H1 (cell line): ENCODE data around the gene BARHL2. TPM values are rescaled to one million over a fixed set of nuclear protein-coding genes. Genes with fewer than 3 reads are reported as not detected.

ENCODE experiments used
- CTCF ChIA-PET: fragments of 300-600 bp; sonication (Branson Sonifier 250); formaldehyde crosslinking; loops from one replicate; lab custom pipeline; 2021; ENCODE audit not compliant: partially characterized antibody; lab: Charles Lee
- POLR2A ChIA-PET: fragments of 300-600 bp; sonication (Branson Sonifier 250); formaldehyde crosslinking; loops from one replicate; lab custom pipeline; 2021; ENCODE audit warnings: inconsistent platforms; ENCODE audit not compliant: partially characterized antibody; lab: Charles Lee
- DNase-seq, 2 experiments: peaks; one replicate each; pipeline versions ENCODE4 v3.0.0 to v3.0.0-alpha.2; 2010 to 2022; ENCODE audit warnings: low spot score in 2 of 2, low read depth in 1 of 2, mixed read lengths in 1 of 2
- FAIRE-seq: peaks from 2 replicates; lab custom pipeline; 2011; peaks lifted over from hg19 to GRCh38; lab: Jason Lieb, UNC
- H2AFZ ChIP-seq: 2 replicates; pipeline ENCODE4 v1.8.1; 2012; ENCODE audit warnings: low read length, inconsistent platforms
- H2AK5ac ChIP-seq: 2 replicates; pipeline ENCODE4 v1.6.1; 2013; ENCODE audit warnings: low read depth, low read length
- H2BK120ac ChIP-seq: replicated peaks from 2 replicates; pipeline ENCODE3; 2013; ENCODE audit warnings: low read depth, low read length, inconsistent platforms
- H2BK12ac ChIP-seq: 2 replicates; pipeline ENCODE4 v1.6.1; 2013; ENCODE audit warnings: low read depth, low read length
- H2BK15ac ChIP-seq: 2 replicates; pipeline ENCODE4 v1.6.1; 2013; ENCODE audit warnings: low read length
- H2BK20ac ChIP-seq: 2 replicates; pipeline ENCODE4 v1.6.1; 2013; ENCODE audit warnings: low read length
- H2BK5ac ChIP-seq: 2 replicates; pipeline ENCODE4 v1.6.1; 2013; ENCODE audit warnings: low read depth, low read length
- H3K14ac ChIP-seq: 2 replicates; pipeline ENCODE4 v1.6.1; 2013; ENCODE audit warnings: inconsistent platforms; ENCODE audit not compliant: insufficient read length
- H3K18ac ChIP-seq: 2 replicates; pipeline ENCODE4 v1.6.1; 2013; ENCODE audit warnings: low read length; ENCODE audit errors: extremely low read depth
- H3K23ac ChIP-seq: 2 replicates; pipeline ENCODE4 v1.6.1; 2013; ENCODE audit warnings: inconsistent platforms; ENCODE audit not compliant: insufficient read length
- H3K23me2 ChIP-seq: 2 replicates; pipeline ENCODE4 v1.6.1; 2013; ENCODE audit warnings: low read depth, low read length
- H3K27ac ChIP-seq: 2 replicates; pipeline ENCODE4 v1.6.1; 2011; ENCODE audit warnings: low read depth, low read length, inconsistent platforms
- H3K27me3 ChIP-seq, 4 experiments: replicated peaks in 1 of 4; 1 replicate in 1 of 4; 2 replicates in 3 of 4; pipeline versions ENCODE4 v1.6.1 to v1.8.1; 2011 to 2013; ENCODE audit warnings: low read length in 3 of 4, mild to moderate bottlenecking in 3 of 4, inconsistent platforms in 2 of 4, mixed read lengths in 2 of 4, moderate library complexity in 1 of 4; ENCODE audit not compliant: control insufficient read depth in 3 of 4, insufficient read depth in 3 of 4; ENCODE audit errors: extremely low read depth in 1 of 4
- H3K36me3 ChIP-seq, 4 experiments: 2 replicates each; pipeline versions ENCODE4 v1.6.1 to v1.8.1; 2011 to 2013; ENCODE audit warnings: mild to moderate bottlenecking in 4 of 4, low read length in 3 of 4, moderate library complexity in 2 of 4, control low read depth in 1 of 4, inconsistent platforms in 1 of 4; ENCODE audit not compliant: insufficient read depth in 4 of 4, control insufficient read depth in 2 of 4
- H3K4ac ChIP-seq: replicated peaks from 2 replicates; pipeline ENCODE3; 2013; ENCODE audit warnings: low read length, low read depth, mixed read lengths, inconsistent platforms; ENCODE audit not compliant: insufficient read length
- H3K4me1 ChIP-seq, 4 experiments: replicated peaks in 1 of 4; 1 replicate in 1 of 4; 2 replicates in 3 of 4; pipeline versions ENCODE4 v1.6.1 to v1.8.1; 2011 to 2013; ENCODE audit warnings: low read length in 3 of 4, inconsistent platforms in 2 of 4, mixed read lengths in 1 of 4; ENCODE audit not compliant: insufficient read depth in 4 of 4, control insufficient read depth in 3 of 4
- H3K4me2 ChIP-seq, 2 experiments: 2 replicates each; pipeline versions ENCODE4 v1.6.1 to v1.8.1; 2011 to 2013; ENCODE audit warnings: low read depth in 2 of 2, low read length in 2 of 2, control low read depth in 1 of 2, inconsistent platforms in 1 of 2, mild to moderate bottlenecking in 1 of 2; ENCODE audit not compliant: insufficient read depth in 1 of 2
- H3K4me3 ChIP-seq, 4 experiments: fragments of 200-600, 300-600 bp in 1 of 4; sonication (generic), shearing (Covaris generic), sonication (Bioruptor Twin) in 1 of 4; 2 replicates each; pipeline versions ENCODE4 v1.5.1 to v1.8.1; 2011 to 2016; ENCODE audit warnings: low read length in 4 of 4, low read depth in 3 of 4, control low read depth in 2 of 4, inconsistent platforms in 2 of 4, mild to moderate bottlenecking in 2 of 4, mixed read lengths in 1 of 4, moderate library complexity in 1 of 4; ENCODE audit not compliant: insufficient read depth in 2 of 4; ENCODE audit errors: extremely low read depth in 1 of 4
- H3K56ac ChIP-seq: replicated peaks from 2 replicates; pipeline ENCODE3; 2013; ENCODE audit warnings: low read depth, mild to moderate bottlenecking, mixed read lengths, low read length, inconsistent platforms; ENCODE audit not compliant: insufficient read length
- H3K79me1 ChIP-seq: 2 replicates; pipeline ENCODE4 v1.6.1; 2013; ENCODE audit warnings: low read depth, low read length, control low read depth
- H3K79me2 ChIP-seq, 2 experiments: 2 replicates each; pipeline versions ENCODE4 v1.6.1 to v1.8.1; 2012 to 2013; ENCODE audit warnings: low read length in 2 of 2, mild to moderate bottlenecking in 2 of 2, inconsistent platforms in 1 of 2; ENCODE audit not compliant: insufficient read depth in 2 of 2, control insufficient read depth in 1 of 2
- H3K9ac ChIP-seq, 4 experiments: replicated peaks in 1 of 4; 1 replicate in 1 of 4; 2 replicates in 3 of 4; pipeline versions ENCODE4 v1.6.1 to v1.8.1; 2011 to 2013; ENCODE audit warnings: low read depth in 3 of 4, low read length in 3 of 4, control low read depth in 2 of 4, mild to moderate bottlenecking in 2 of 4, moderate library complexity in 2 of 4, inconsistent platforms in 1 of 4; ENCODE audit errors: extremely low read depth in 1 of 4
- H3K9me3 ChIP-seq, 2 experiments: 2 replicates each; pipeline versions ENCODE4 v1.6.1 to v1.8.1; 2012 to 2013; ENCODE audit warnings: mild to moderate bottlenecking in 2 of 2, moderate library complexity in 2 of 2, control low read depth in 1 of 2, inconsistent platforms in 1 of 2, low read depth in 1 of 2, low read length in 1 of 2, mixed read lengths in 1 of 2; ENCODE audit not compliant: insufficient read depth in 2 of 2
- H4K20me1 ChIP-seq, 2 experiments: replicated peaks in 1 of 2; 2 replicates each; pipeline versions ENCODE3 to v1.8.1; 2011 to 2013; ENCODE audit warnings: inconsistent platforms in 2 of 2, low read length in 2 of 2, mild to moderate bottlenecking in 1 of 2; ENCODE audit not compliant: insufficient read depth in 2 of 2, control insufficient read depth in 1 of 2
- H4K5ac ChIP-seq: 2 replicates; pipeline ENCODE4 v1.6.1; 2013; ENCODE audit warnings: low read length, low read depth, mixed read lengths, inconsistent platforms; ENCODE audit not compliant: insufficient read length
- H4K8ac ChIP-seq: 2 replicates; pipeline ENCODE4 v1.8.0; 2013; ENCODE audit warnings: mild to moderate bottlenecking, moderate library complexity, low read length, inconsistent platforms; ENCODE audit not compliant: insufficient read depth; ENCODE audit errors: extremely low read depth
- H4K91ac ChIP-seq: replicated peaks from 2 replicates; pipeline ENCODE3; 2013; ENCODE audit warnings: low read length, mixed read lengths, inconsistent platforms; ENCODE audit not compliant: insufficient read length
- ASH2L ChIP-seq: fragments of 200-600, 300-600 bp; sonication (generic); IDR thresholded peaks from one replicate; pipeline ENCODE4 v1.7.1; 2017; ENCODE audit warnings: low read length
- EZH2 ChIP-seq: fragments of 200-600 bp; sonication (generic); IDR thresholded peaks from 2 replicates; pipeline ENCODE4 v1.7.1; 2012; ENCODE audit warnings: low read depth, mild to moderate bottlenecking, moderate library complexity, low read length, inconsistent platforms; ENCODE audit not compliant: severe bottlenecking
- HDAC2 ChIP-seq, 2 experiments: fragments of 300-600 bp in 1 of 2; sonication (generic) in 1 of 2; IDR thresholded peaks; 2 replicates each; pipeline ENCODE4 v1.6.1; 2011 to 2012; ENCODE audit warnings: low read depth in 2 of 2, low read length in 2 of 2, mild to moderate bottlenecking in 2 of 2, moderate library complexity in 2 of 2, borderline replicate concordance in 1 of 2, inconsistent platforms in 1 of 2
- KDM4A ChIP-seq: IDR thresholded peaks from one replicate; pipeline ENCODE4 v1.7.1; 2012; ENCODE audit warnings: low read depth, mild to moderate bottlenecking, moderate library complexity, low read length, inconsistent platforms; ENCODE audit not compliant: severe bottlenecking
- PHF8 ChIP-seq: fragments of 200-600 bp; sonication (generic); conservative IDR thresholded peaks from 2 replicates; pipeline ENCODE4 v1.7.1; 2012; ENCODE audit warnings: low read depth, mild to moderate bottlenecking, inconsistent platforms, low read length, moderate library complexity
- RNF2 ChIP-seq: fragments of 200-900, 300-1000 bp; sonication (generic); IDR thresholded peaks from 2 replicates; pipeline ENCODE4 v1.7.1; 2016; ENCODE audit warnings: borderline replicate concordance, low read depth, mild to moderate bottlenecking, antibody characterized with exemption, low read length; ENCODE audit not compliant: poor library complexity, severe bottlenecking; ENCODE audit errors: missing control alignments
- RXRA ChIP-seq: IDR thresholded peaks from 2 replicates; pipeline ENCODE4 v1.6.1; 2011; ENCODE audit warnings: low read depth, mild to moderate bottlenecking, low read length, moderate library complexity; ENCODE audit not compliant: insufficient read depth
- SP1 ChIP-seq: IDR thresholded peaks from 2 replicates; pipeline ENCODE4 v1.6.1; 2011; ENCODE audit warnings: low read depth, low read length
- SUZ12 ChIP-seq: fragments of 200-600 bp; sonication (generic); IDR thresholded peaks from 2 replicates; pipeline ENCODE4 v1.6.1; 2012; ENCODE audit warnings: mild to moderate bottlenecking, inconsistent platforms, low read length, moderate library complexity, mixed read lengths
- TEAD4 ChIP-seq: IDR thresholded peaks from 2 replicates; pipeline ENCODE4 v1.6.1; 2012; ENCODE audit warnings: low read depth, low read length, inconsistent platforms, mixed read lengths
- WGBS, 2 experiments: shearing (Covaris generic) in 1 of 2; methylation state at CpG; one replicate each; pipeline versions ENCODE4 v1.1.6 to v1.1.7; 2013 to 2015; ENCODE audit warnings: low lambda C conversion rate in 2 of 2, mixed read lengths in 2 of 2, inconsistent platforms in 1 of 2, low coverage in 1 of 2, missing lambda C conversion rate in 1 of 2; ENCODE audit not compliant: insufficient replicate concordance in 2 of 2, insufficient coverage in 1 of 2, insufficient read length in 1 of 2; ENCODE audit errors: extremely low coverage in 1 of 2, missing lambda C conversion rate in 1 of 2; 5-methylcytosine and 5-hydroxymethylcytosine counted together
- polyA plus RNA-seq, 7 experiments: library from polyadenylated mRNA; depleted of rRNA in 3 of 7; stranded (reverse) in 5 of 7; unstranded in 2 of 7; fragments of >200 nt in 5 of 7; fragments of 200-250 nt in 2 of 7; gene quantifications; 1 replicate in 5 of 7; 2 replicates in 1 of 7; 4 replicates in 1 of 7; pipeline versions ENCODE4 v1.2.1 to v1.2.3, GENCODE V29; 2011 to 2013; ENCODE audit warnings: missing spikeins in 2 of 7, mixed read lengths in 2 of 7
- total RNA-seq: library from RNA; stranded (reverse); fragmentation: NEBNext Ultra II Directional; extraction: Animal tissue kit (Norgen Biotek cat#: 25700); gene quantifications from 2 replicates; pipeline ENCODE4 v1.2.1, GENCODE V29; 2021

BARHL2 gene
- total and polyA plus RNA-seq, 2 of the 8 experiments (the other 6 are each of a cell fraction or from before 2014, with no cell fraction given): 0.15 TPM; not detected in 1

- Histone ChIP-seq H3K4me3 (peak overlapping the region; percentile 17 to 55 (median 36); a peak in 7 of 8 replicates), H4K8ac (no peak overlapping the region), H4K20me1 (peaks cover 8 to 13% of the 10 kb centered on the region in 2 experiments), H2BK20ac (no peak overlapping the region), H2BK15ac (no peak overlapping the region), H3K27ac (no peak overlapping the region), H2BK12ac (no peak overlapping the region), H3K4ac (no peak overlapping the region), H3K14ac (no peak overlapping the region), H3K56ac (no peak overlapping the region), H3K79me1 (no peaks in the 10 kb centered on the region), H3K9ac (no peak overlapping the region), H3K27me3 (peaks cover 57 to 86% (median 78%) of the 10 kb centered on the region in 4 experiments), H2BK5ac (no peak overlapping the region), H4K91ac (no peak overlapping the region), H3K36me3 (peaks cover 0 to 7% (median 0%) of the 10 kb centered on the region in 4 experiments; a peak in 1 of 8 replicates), H2BK120ac (no peak overlapping the region), H4K5ac (no peak overlapping the region), H3K23me2 (peaks cover 5% of the 10 kb centered on the region; the same call in 1 of the 2 replicates), H3K18ac (no peak overlapping the region), H3K4me2 (peak overlapping the region; percentile 62 to 90), H3K4me1 (peaks cover 11 to 36% (median 23%) of the 10 kb centered on the region in 4 experiments), H3K23ac (no peak overlapping the region), H2AK5ac (no peak overlapping the region), H3K9me3 (no peaks in the 10 kb centered on the region), H3K79me2 (no peaks in the 10 kb centered on the region), H2AFZ (no peak overlapping the region)
- WGBS, 2 experiments: 2% methylated on average over 51 of the region's 51 CpGs; no CpG with 5 or more reads in 1 of the 2 experiments
- no peak for FAIRE-seq
- DNase-seq: peak in 1 of 2 experiments; percentile 58
- CTCF ChIA-PET: interaction anchor here (0.5 to 12.8 kb wide), 43 partner anchors 8 to 1238 kb away, joined by 3 to 139 read pairs (median 6); partner anchors contain the start of gene BARHL2
- POLR2A ChIA-PET: interaction anchor here (0.6 to 3.9 kb wide), 5 partner anchors 9 to 1746 kb away, joined by 3 to 16 read pairs (median 4); partner anchors contain the start of gene ZNF644
- TF ChIP-seq EZH2 (peak; percentile 91), SUZ12 (peak; percentile 99), PHF8 (no peak), TEAD4 (0 out of 2 replicates have a peak, but pooled peaks have one; percentile 23), HDAC2 (IDR thresholded peaks at IDR 0.05; ENCODE audit: borderline replicate concordance in 1 of 2, low read depth in 2 of 2, low read length in 2 of 2) (no peak), RNF2 (peak; percentile 99), ASH2L (peak; percentile 53), RXRA (no peak), SP1 (no peak), KDM4A (peak; percentile 31)
These were observed 13.3 kb upstream of the BARHL2 start for GRCh38 chr1:90730243-90731022.
